Panc1 (cell line): ENCODE measurements around the gene SLC38A4.

ENCODE experiments used
- POLR2AphosphoS5 ChIP-seq: IDR thresholded peaks from 2 replicates; pipeline ENCODE4 v1.6.1; 2012; ENCODE audit warnings: mild to moderate bottlenecking, low read depth, low read length, moderate library complexity
- SIN3A ChIP-seq: IDR thresholded peaks from 2 replicates; pipeline ENCODE4 v1.6.1; 2012; ENCODE audit warnings: low read depth, mild to moderate bottlenecking, low read length, moderate library complexity, borderline replicate concordance; ENCODE audit not compliant: insufficient read depth
- TCF7L2 ChIP-seq: IDR thresholded peaks from 2 replicates; pipeline ENCODE4 v1.6.1; 2011; ENCODE audit warnings: mild to moderate bottlenecking, low read depth, low read length, inconsistent platforms
- TF ChIP-seq, protein P1 (sequence below): fragments of 450-650 bp; IDR thresholded peaks from 2 replicates; pipeline ENCODE4 v1.5.1; 2017; ENCODE audit warnings: mild to moderate bottlenecking
- TF ChIP-seq, protein P2 (sequence below), 2 experiments: IDR thresholded peaks; 2 replicates each; pipeline ENCODE4 v1.6.1; 2011 to 2012; ENCODE audit warnings: low read depth in 2 of 2, control low read depth in 1 of 2, low read length in 1 of 2, mild to moderate bottlenecking in 1 of 2, moderate library complexity in 1 of 2; ENCODE audit not compliant: insufficient read depth in 1 of 2

DNA sequence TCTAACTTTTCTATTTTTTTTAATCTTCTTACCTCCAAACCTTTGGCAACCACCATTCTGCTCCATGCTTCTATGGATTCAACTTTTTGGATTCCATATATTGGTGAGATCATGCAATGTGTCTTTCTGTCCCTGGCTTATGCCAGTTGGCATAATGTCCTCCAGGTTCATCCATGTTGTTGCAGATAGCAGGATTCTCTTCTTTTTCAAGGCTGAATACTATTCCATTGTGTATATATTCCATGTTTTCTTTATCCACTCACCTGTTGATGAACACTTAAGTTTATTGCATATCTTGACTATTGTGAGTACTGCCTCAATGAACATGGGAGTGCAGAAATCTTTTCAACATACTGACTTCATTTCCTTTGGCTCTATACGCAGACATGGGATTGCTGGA is 21.2 kb upstream of the SLC38A4 start:
- TF ChIP-seq, protein P1, sequence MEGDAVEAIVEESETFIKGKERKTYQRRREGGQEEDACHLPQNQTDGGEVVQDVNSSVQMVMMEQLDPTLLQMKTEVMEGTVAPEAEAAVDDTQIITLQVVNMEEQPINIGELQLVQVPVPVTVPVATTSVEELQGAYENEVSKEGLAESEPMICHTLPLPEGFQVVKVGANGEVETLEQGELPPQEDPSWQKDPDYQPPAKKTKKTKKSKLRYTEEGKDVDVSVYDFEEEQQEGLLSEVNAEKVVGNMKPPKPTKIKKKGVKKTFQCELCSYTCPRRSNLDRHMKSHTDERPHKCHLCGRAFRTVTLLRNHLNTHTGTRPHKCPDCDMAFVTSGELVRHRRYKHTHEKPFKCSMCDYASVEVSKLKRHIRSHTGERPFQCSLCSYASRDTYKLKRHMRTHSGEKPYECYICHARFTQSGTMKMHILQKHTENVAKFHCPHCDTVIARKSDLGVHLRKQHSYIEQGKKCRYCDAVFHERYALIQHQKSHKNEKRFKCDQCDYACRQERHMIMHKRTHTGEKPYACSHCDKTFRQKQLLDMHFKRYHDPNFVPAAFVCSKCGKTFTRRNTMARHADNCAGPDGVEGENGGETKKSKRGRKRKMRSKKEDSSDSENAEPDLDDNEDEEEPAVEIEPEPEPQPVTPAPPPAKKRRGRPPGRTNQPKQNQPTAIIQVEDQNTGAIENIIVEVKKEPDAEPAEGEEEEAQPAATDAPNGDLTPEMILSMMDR, result no peak
- TF ChIP-seq, protein P2, sequence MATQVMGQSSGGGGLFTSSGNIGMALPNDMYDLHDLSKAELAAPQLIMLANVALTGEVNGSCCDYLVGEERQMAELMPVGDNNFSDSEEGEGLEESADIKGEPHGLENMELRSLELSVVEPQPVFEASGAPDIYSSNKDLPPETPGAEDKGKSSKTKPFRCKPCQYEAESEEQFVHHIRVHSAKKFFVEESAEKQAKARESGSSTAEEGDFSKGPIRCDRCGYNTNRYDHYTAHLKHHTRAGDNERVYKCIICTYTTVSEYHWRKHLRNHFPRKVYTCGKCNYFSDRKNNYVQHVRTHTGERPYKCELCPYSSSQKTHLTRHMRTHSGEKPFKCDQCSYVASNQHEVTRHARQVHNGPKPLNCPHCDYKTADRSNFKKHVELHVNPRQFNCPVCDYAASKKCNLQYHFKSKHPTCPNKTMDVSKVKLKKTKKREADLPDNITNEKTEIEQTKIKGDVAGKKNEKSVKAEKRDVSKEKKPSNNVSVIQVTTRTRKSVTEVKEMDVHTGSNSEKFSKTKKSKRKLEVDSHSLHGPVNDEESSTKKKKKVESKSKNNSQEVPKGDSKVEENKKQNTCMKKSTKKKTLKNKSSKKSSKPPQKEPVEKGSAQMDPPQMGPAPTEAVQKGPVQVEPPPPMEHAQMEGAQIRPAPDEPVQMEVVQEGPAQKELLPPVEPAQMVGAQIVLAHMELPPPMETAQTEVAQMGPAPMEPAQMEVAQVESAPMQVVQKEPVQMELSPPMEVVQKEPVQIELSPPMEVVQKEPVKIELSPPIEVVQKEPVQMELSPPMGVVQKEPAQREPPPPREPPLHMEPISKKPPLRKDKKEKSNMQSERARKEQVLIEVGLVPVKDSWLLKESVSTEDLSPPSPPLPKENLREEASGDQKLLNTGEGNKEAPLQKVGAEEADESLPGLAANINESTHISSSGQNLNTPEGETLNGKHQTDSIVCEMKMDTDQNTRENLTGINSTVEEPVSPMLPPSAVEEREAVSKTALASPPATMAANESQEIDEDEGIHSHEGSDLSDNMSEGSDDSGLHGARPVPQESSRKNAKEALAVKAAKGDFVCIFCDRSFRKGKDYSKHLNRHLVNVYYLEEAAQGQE (IDR thresholded peaks at IDR 0.05; ENCODE audit: insufficient read depth in 1 of 2, low read depth in 2 of 2, low read length in 1 of 2), result no peak
- TF ChIP-seq POLR2AphosphoS5, result no peak
- no peak for TF ChIP-seq TCF7L2
- TF ChIP-seq SIN3A, result no peak
